NCI-H2029 (cell line): ENCODE measurements around the gene ELOF1.
A peak's percentile ranks its signal among the peaks of the same experiment; 100 is the strongest.
"Not testable (repeated sequence)": the region's sequence is repeated elsewhere in the genome, so short reads cannot be mapped to it uniquely, and the experiment has no call there.

ENCODE experiments used
- DNase-seq: peaks from one replicate; lab custom pipeline; 2025; lab: John Stamatoyannopoulos, UW

Gene ELOF1

GRCh38 chr19:11558881-11559828 lies at the start of gene ELOF1:
Gene ELOF1, minus strand, starts transcription at chr19:11559230. Its CDS starts 4,883 bp downstream, at chr19:11554347.
- DNase-seq, result peak; percentile 98

- DNase-seq, result no peak
Observed at GRCh38 chr19:11606484-11606883, 47.5 kb upstream of the ELOF1 start.

- not testable (repeated sequence) for DNase-seq
Observed at GRCh38 chr19:11599704-11600103, 40.7 kb upstream of the ELOF1 start.

- DNase-seq, result no peak
Observed at GRCh38 chr19:11598746-11599145, 39.7 kb upstream of the ELOF1 start.

- DNase-seq, result no peak
Observed at GRCh38 chr19:11598103-11598483, 39.1 kb upstream of the ELOF1 start.

GRCh38 chr19:11597202-11598102 lies 38.4 kb upstream of the ELOF1 start, which contains the start of gene ZNF627:
Gene ZNF627, plus strand, starts transcription at chr19:11597483. Its CDS starts 145 bp downstream, at chr19:11597628.
- peak; percentile 97 for DNase-seq

- no peak for DNase-seq
Observed at GRCh38 chr19:11596156-11596555, 37.1 kb upstream of the ELOF1 start.

- DNase-seq, result no peak
Observed at GRCh38 chr19:11594084-11594483, 35.1 kb upstream of the ELOF1 start.

- peak; percentile 33 for DNase-seq
Observed at GRCh38 chr19:11587975-11588631, 29.1 kb upstream of the ELOF1 start.

GRCh38 chr19:11587302-11587974 lies 28.4 kb upstream of the ELOF1 start:
- DNase-seq, result peak; percentile 52

- no peak for DNase-seq
Observed at GRCh38 chr19:11586331-11586730, 27.3 kb upstream of the ELOF1 start.

- DNase-seq, result no peak
Observed at GRCh38 chr19:11581740-11582139, 22.7 kb upstream of the ELOF1 start.

GRCh38 chr19:11580116-11580515 lies 21.1 kb upstream of the ELOF1 start:
- no peak for DNase-seq

GRCh38 chr19:11578258-11579142 lies 19.5 kb upstream of the ELOF1 start:
- no peak for DNase-seq

GRCh38 chr19:11577451-11578257 lies 18.6 kb upstream of the ELOF1 start, which contains the start of gene ACP5:
Gene ACP5, minus strand, starts transcription at chr19:11577645. Its CDS starts 328 bp downstream, at chr19:11577317.
- DNase-seq, result no peak

- no peak for DNase-seq
Observed at GRCh38 chr19:11576227-11576626, 17.2 kb upstream of the ELOF1 start.

GRCh38 chr19:11574689-11575088 lies 15.7 kb upstream of the ELOF1 start:
- no peak for DNase-seq

GRCh38 chr19:11573763-11574162 lies 14.7 kb upstream of the ELOF1 start:
- not testable (repeated sequence) for DNase-seq

GRCh38 chr19:11573354-11573753 lies 14.3 kb upstream of the ELOF1 start:
- DNase-seq, result not testable (repeated sequence)
